Measurements from ENCODE around the gene SH3TC1.

DNA sequence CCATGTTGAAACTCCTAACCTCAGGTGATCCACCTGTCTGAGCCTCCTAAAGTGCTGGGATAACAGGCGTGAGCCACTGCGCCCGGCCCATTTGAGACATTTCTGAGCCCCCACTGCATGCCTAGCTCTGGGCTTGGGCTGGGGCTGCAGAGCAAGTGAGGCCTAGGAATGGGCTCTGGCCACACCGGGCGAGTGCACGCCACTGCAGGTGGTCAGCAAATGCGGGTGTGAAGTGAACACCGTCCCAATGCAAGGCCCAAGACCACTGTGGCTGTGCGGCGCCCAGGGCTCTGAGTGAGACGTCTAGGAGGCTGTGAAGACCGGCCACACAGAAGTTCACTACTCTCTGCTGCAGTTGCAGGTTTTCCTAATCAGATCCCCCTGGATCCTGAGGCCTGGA, 9.5 kb downstream of the SH3TC1 start:
- TF ChIP-seq POLR2A (IDR thresholded peaks at IDR 0.05), result no peak
- TF ChIP-seq, protein P1, sequence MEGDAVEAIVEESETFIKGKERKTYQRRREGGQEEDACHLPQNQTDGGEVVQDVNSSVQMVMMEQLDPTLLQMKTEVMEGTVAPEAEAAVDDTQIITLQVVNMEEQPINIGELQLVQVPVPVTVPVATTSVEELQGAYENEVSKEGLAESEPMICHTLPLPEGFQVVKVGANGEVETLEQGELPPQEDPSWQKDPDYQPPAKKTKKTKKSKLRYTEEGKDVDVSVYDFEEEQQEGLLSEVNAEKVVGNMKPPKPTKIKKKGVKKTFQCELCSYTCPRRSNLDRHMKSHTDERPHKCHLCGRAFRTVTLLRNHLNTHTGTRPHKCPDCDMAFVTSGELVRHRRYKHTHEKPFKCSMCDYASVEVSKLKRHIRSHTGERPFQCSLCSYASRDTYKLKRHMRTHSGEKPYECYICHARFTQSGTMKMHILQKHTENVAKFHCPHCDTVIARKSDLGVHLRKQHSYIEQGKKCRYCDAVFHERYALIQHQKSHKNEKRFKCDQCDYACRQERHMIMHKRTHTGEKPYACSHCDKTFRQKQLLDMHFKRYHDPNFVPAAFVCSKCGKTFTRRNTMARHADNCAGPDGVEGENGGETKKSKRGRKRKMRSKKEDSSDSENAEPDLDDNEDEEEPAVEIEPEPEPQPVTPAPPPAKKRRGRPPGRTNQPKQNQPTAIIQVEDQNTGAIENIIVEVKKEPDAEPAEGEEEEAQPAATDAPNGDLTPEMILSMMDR (IDR thresholded peaks at IDR 0.05), result no peak
